HFFc6 (cell line): ENCODE measurements around the gene MS4A4A. TPM values are rescaled to one million over a fixed set of nuclear protein-coding genes. Genes with fewer than 3 reads are reported as not detected.

Source experiments
- DNase-seq: peaks from one replicate; pipeline ENCODE4 v3.0.0-alpha.2; 2018
- H3K27ac Mint-ChIP-seq: 2 replicates; pipeline ENCODE4 v1.8.0; 2020; ENCODE audit warnings: mild to moderate bottlenecking, mixed read lengths
- H3K27me3 Mint-ChIP-seq: 2 replicates; pipeline ENCODE4 v1.8.0; 2021; ENCODE audit warnings: mild to moderate bottlenecking, moderate library complexity, mixed read lengths; ENCODE audit not compliant: insufficient read depth
- H3K36me3 Mint-ChIP-seq: 2 replicates; pipeline ENCODE4 v1.8.0; 2021; ENCODE audit warnings: low read depth, mixed read lengths
- H3K4me1 Mint-ChIP-seq: 2 replicates; pipeline ENCODE4 v1.8.0; 2020; ENCODE audit warnings: low read depth, mixed read lengths
- H3K4me3 Mint-ChIP-seq: 2 replicates; pipeline ENCODE4 v1.8.0; 2020; ENCODE audit warnings: mild to moderate bottlenecking, moderate library complexity, mixed read lengths
- H3K9me3 Mint-ChIP-seq: 2 replicates; pipeline ENCODE4 v1.8.0; 2020; ENCODE audit warnings: mild to moderate bottlenecking, mixed read lengths
- CTCF ChIP-seq: fragments of 200-600 bp; sonication (generic); IDR thresholded peaks from 2 replicates; pipeline ENCODE4 v1.5.0; 2021; ENCODE audit warnings: antibody characterized with exemption, mild to moderate bottlenecking
- long read RNA-seq: library from polyadenylated mRNA; unstranded; transcript quantifications from one replicate; pipeline ENCODE4 v2.0.0, GENCODE V29; 2019
- total RNA-seq, 6 experiments: library from RNA; stranded (reverse); fragmentation: NEBNext Ultra II Directional; extraction: Animal tissue kit (Norgen Biotek cat#: 25700); gene quantifications; 2 replicates in 1 of 6; 3 replicates in 5 of 6; pipeline ENCODE4 v1.2.3, GENCODE V29; 2021

MS4A4A gene
- total RNA-seq: not detected
- long read RNA-seq: 0 reads

DNA sequence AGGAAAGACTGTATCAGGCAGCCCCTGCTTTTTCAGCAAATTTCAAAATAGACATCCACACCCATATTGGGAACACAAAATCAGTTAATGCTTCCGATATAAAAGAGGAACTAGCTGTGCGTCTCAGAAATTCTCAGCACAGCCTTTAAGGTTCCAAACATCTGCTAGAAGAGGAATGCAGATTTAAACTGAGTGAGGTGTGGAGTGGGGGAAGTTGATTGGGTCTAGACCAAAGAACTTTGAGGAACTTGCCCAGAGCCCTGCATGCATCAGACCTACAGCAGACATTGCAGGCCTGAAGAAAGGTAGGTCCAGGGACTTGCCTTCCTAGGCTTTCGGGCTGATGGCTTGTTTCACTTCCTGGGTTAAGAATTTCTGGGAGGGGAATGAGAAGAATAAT is at the start of gene MS4A4A:
MS4A4A (plus strand) TSS at position 255 of the 400 bp plus-strand sequence; CDS start at position 265, 10 bp downstream.
- no peak for DNase-seq
- Mint-ChIP-seq H3K27ac (no peak within 1 kb of the TSS), H3K36me3 (no peaks in the 10 kb centered on the region), H3K27me3 (no peaks in the 10 kb centered on the region; the same call in 1 of the 2 replicates), H3K4me3 (no peak within 1 kb of the TSS), H3K9me3 (peaks cover 14% of the 10 kb centered on the region; the same call in 1 of the 2 replicates), H3K4me1 (no peaks in the 10 kb centered on the region)
- TF ChIP-seq CTCF: no peak

GRCh38 chr11:60230681-60231080 is 49.8 kb upstream of the MS4A4A start:
- Mint-ChIP-seq H3K4me3 (no peak overlapping the region), H3K36me3 (no peaks in the 10 kb centered on the region), H3K27me3 (no peaks in the 10 kb centered on the region; the same call in 1 of the 2 replicates), H3K27ac (no peak overlapping the region), H3K9me3 (peaks cover 10% of the 10 kb centered on the region), H3K4me1 (no peaks in the 10 kb centered on the region)
- TF ChIP-seq CTCF: no peak
- no peak for DNase-seq

GRCh38 chr11:60235321-60235720 is 45.1 kb upstream of the MS4A4A start:
- H3K36me3 Mint-ChIP-seq: no peaks in the 10 kb centered on the region
- no peak overlapping the region for H3K4me3 Mint-ChIP-seq
- no peak for DNase-seq
- H3K27ac Mint-ChIP-seq: no peak overlapping the region
- H3K9me3 Mint-ChIP-seq: peaks cover 15% of the 10 kb centered on the region
- no peaks in the 10 kb centered on the region for H3K4me1 Mint-ChIP-seq
- no peaks in the 10 kb centered on the region; the same call in 1 of the 2 replicates for H3K27me3 Mint-ChIP-seq
- TF ChIP-seq CTCF: no peak

GRCh38 chr11:60240662-60241061 is 39.8 kb upstream of the MS4A4A start:
- no peak for DNase-seq
- H3K27me3 Mint-ChIP-seq: no peaks in the 10 kb centered on the region
- H3K4me3 Mint-ChIP-seq: no peak overlapping the region
- H3K36me3 Mint-ChIP-seq: no peaks in the 10 kb centered on the region
- H3K9me3 Mint-ChIP-seq: peaks cover 23% of the 10 kb centered on the region
- no peak overlapping the region for H3K27ac Mint-ChIP-seq
- no peaks in the 10 kb centered on the region for H3K4me1 Mint-ChIP-seq
- no peak for TF ChIP-seq CTCF

GRCh38 chr11:60241786-60242185 is 38.7 kb upstream of the MS4A4A start:
- no peak overlapping the region for H3K27ac Mint-ChIP-seq
- H3K36me3 Mint-ChIP-seq: no peaks in the 10 kb centered on the region
- no peak overlapping the region for H3K4me3 Mint-ChIP-seq
- DNase-seq: no peak
- peaks cover 23% of the 10 kb centered on the region for H3K9me3 Mint-ChIP-seq
- TF ChIP-seq CTCF: no peak
- no peaks in the 10 kb centered on the region for H3K4me1 Mint-ChIP-seq
- H3K27me3 Mint-ChIP-seq: no peaks in the 10 kb centered on the region; the same call in 1 of the 2 replicates
